ENCODE measurements around the gene LIN54.

DNA sequence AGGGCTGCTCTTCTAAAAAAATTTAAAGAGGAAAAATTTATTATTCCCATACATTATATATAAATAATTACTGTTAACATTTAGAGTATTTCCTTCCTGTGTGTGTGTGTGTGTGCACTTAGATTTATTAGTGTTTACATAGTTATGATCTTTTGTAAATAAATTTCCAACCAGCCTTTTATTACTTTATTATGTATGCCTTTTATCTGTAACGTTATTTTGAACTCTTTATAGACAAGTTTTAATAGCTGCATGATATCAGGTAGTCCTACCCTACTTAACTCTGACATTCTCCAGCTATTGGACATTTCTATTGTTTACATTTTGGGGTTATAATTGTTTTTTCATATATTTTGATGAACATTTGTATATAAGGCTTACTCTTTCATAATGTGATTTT lies 101.3 kb downstream of the LIN54 start:
- no peak for TF ChIP-seq CTCF (conservative IDR thresholded peaks at IDR 0.05; ENCODE audit: low read length)
- no peak for TF ChIP-seq EZH2phosphoT487 (IDR thresholded peaks at IDR 0.05; ENCODE audit: borderline replicate concordance)
